Mesodermal cell (in vitro differentiated cells): ENCODE measurements around the gene KAZN.

Experiments used
- H3K27ac ChIP-seq: 2 replicates; pipeline ENCODE4 v1.7.0; 2013; ENCODE audit warnings: mild to moderate bottlenecking, low read depth, low read length, moderate library complexity; ENCODE audit not compliant: severe bottlenecking
- H3K36me3 ChIP-seq: 2 replicates; pipeline ENCODE4 v1.7.1; 2013; ENCODE audit warnings: mild to moderate bottlenecking, low read length, moderate library complexity; ENCODE audit not compliant: control insufficient read depth, insufficient read depth
- H3K4me1 ChIP-seq: one replicate; pipeline ENCODE4 v1.7.1; 2013; ENCODE audit warnings: mild to moderate bottlenecking, low read length; ENCODE audit not compliant: insufficient read depth, control insufficient read depth, poor library complexity, severe bottlenecking
- H3K4me3 ChIP-seq: 2 replicates; pipeline ENCODE4 v1.7.0; 2013; ENCODE audit warnings: low read length, control low read depth, mild to moderate bottlenecking; ENCODE audit not compliant: insufficient read depth, poor library complexity, severe bottlenecking; ENCODE audit errors: extremely low read depth
- H3K9me3 ChIP-seq: 2 replicates; pipeline ENCODE4 v1.7.1; 2013; ENCODE audit warnings: mild to moderate bottlenecking, low read length, moderate library complexity; ENCODE audit not compliant: control insufficient read depth
- WGBS, 2 experiments: methylation state at CpG; one replicate each; pipeline ENCODE4 v1.1.5; 2013; ENCODE audit warnings: missing lambda C conversion rate in 2 of 2; ENCODE audit not compliant: insufficient coverage in 2 of 2; 5-methylcytosine and 5-hydroxymethylcytosine counted together

Gene KAZN

GRCh38 chr1:14646973-14647372, 48.5 kb downstream of the KAZN start:
- Histone ChIP-seq H3K27ac (no peak overlapping the region), H3K9me3 (peaks cover 7% of the 10 kb centered on the region), H3K36me3 (no peaks in the 10 kb centered on the region), H3K4me3 (no peak overlapping the region), H3K4me1 (peaks cover 6% of the 10 kb centered on the region)
- no CpG with 5 or more reads among the region's 8 CpGs for WGBS, 2 experiments

GRCh38 chr1:14647777-14648176, 49.3 kb downstream of the KAZN start:
- no peak overlapping the region for H3K27ac ChIP-seq
- peaks cover 7% of the 10 kb centered on the region for H3K4me1 ChIP-seq
- WGBS, 2 experiments = 69% methylated on average over 3 of the region's 3 CpGs; no CpG with 5 or more reads in 1 of the 2 experiments
- H3K36me3 ChIP-seq = no peaks in the 10 kb centered on the region
- no peak overlapping the region for H3K4me3 ChIP-seq
- peaks cover 7% of the 10 kb centered on the region for H3K9me3 ChIP-seq

GRCh38 chr1:14648391-14648790, 49.9 kb downstream of the KAZN start:
- Histone ChIP-seq H3K4me1 (peaks cover 7% of the 10 kb centered on the region), H3K4me3 (no peak overlapping the region), H3K9me3 (peaks cover 7% of the 10 kb centered on the region), H3K27ac (no peak overlapping the region), H3K36me3 (no peaks in the 10 kb centered on the region)
- 86 to 100% methylated on average over 1 of the region's 3 CpGs for WGBS, 2 experiments

- Histone ChIP-seq H3K36me3 (no peaks in the 10 kb centered on the region), H3K9me3 (peaks cover 7% of the 10 kb centered on the region), H3K4me1 (peaks cover 7% of the 10 kb centered on the region), H3K27ac (no peak overlapping the region), H3K4me3 (no peak overlapping the region)
- 71 to 83% methylated on average over 6 to 8 of the region's 9 CpGs for WGBS, 2 experiments
Measured at GRCh38 chr1:14648896-14649855, 50.7 kb downstream of the KAZN start.

GRCh38 chr1:14649976-14650375, 51.5 kb downstream of the KAZN start:
- Histone ChIP-seq H3K36me3 (no peaks in the 10 kb centered on the region), H3K4me1 (peaks cover 7% of the 10 kb centered on the region), H3K27ac (no peak overlapping the region), H3K9me3 (peaks cover 4% of the 10 kb centered on the region), H3K4me3 (no peak overlapping the region)
- 67 to 100% methylated on average over 1 of the region's 1 CpG for WGBS, 2 experiments

- 54% methylated on average over 2 of the region's 3 CpGs; no CpG with 5 or more reads in 1 of the 2 experiments for WGBS, 2 experiments
- no peaks in the 10 kb centered on the region for H3K36me3 ChIP-seq
Measured at GRCh38 chr1:14650951-14651350, 52.5 kb downstream of the KAZN start.

GRCh38 chr1:14652840-14653239, 54.4 kb downstream of the KAZN start:
- Histone ChIP-seq H3K27ac (no peak overlapping the region), H3K4me3 (no peak overlapping the region), H3K9me3 (no peaks in the 10 kb centered on the region), H3K4me1 (peaks cover 7% of the 10 kb centered on the region), H3K36me3 (no peaks in the 10 kb centered on the region)
- WGBS, 2 experiments = 92% methylated on average over 2 to 3 of the region's 3 CpGs

More at GRCh38 chr1:14650951-14651350, 52.5 kb downstream of the KAZN start:
- Histone ChIP-seq H3K9me3 (no peaks in the 10 kb centered on the region), H3K4me3 (no peak overlapping the region), H3K27ac (no peak overlapping the region), H3K4me1 (peaks cover 7% of the 10 kb centered on the region)

- H3K9me3 ChIP-seq = no peaks in the 10 kb centered on the region
- 87 to 97% methylated on average over 5 to 6 of the region's 8 CpGs for WGBS, 2 experiments
- no peak overlapping the region for H3K4me3 ChIP-seq
- no peak overlapping the region for H3K27ac ChIP-seq
- no peaks in the 10 kb centered on the region for H3K36me3 ChIP-seq
- peaks cover 7% of the 10 kb centered on the region for H3K4me1 ChIP-seq
Measured at GRCh38 chr1:14653461-14653960, 55.0 kb downstream of the KAZN start.

- 100% methylated on average over 1 of the region's 1 CpG for WGBS, 2 experiments
- Histone ChIP-seq H3K4me1 (peaks cover 7% of the 10 kb centered on the region), H3K9me3 (no peaks in the 10 kb centered on the region), H3K4me3 (no peak overlapping the region), H3K36me3 (no peaks in the 10 kb centered on the region), H3K27ac (no peak overlapping the region)
Measured at GRCh38 chr1:14654554-14654953, 56.1 kb downstream of the KAZN start.

- Histone ChIP-seq H3K9me3 (no peaks in the 10 kb centered on the region), H3K36me3 (no peaks in the 10 kb centered on the region), H3K27ac (no peak overlapping the region), H3K4me1 (peaks cover 7% of the 10 kb centered on the region), H3K4me3 (no peak overlapping the region)
- WGBS, 2 experiments = 87 to 92% methylated on average over 6 of the region's 7 CpGs
Measured at GRCh38 chr1:14655385-14655784, 56.9 kb downstream of the KAZN start.
